Vagina (tissue), 2 donors: ENCODE results near the gene DAPK3. TPM values are rescaled to one million over a fixed set of nuclear protein-coding genes. Genes with fewer than 3 reads are reported as not detected.
A peak's percentile ranks its signal among the peaks of the same experiment; 100 is the strongest.
"Not testable (repeated sequence)": the region's sequence is repeated elsewhere in the genome, so short reads cannot be mapped to it uniquely, and the experiment has no call there.

Source experiments
- DNase-seq, 2 donors: peaks; one replicate each; pipeline ENCODE4 v3.0.0-alpha.2; 2017; ENCODE audit errors: extremely low spot score in 2 of 2
- H3K27ac ChIP-seq: fragments of 200-600 bp; sonication (generic); one replicate; pipeline ENCODE4 v1.5.1; 2019
- H3K27me3 ChIP-seq: fragments of 200-600 bp; sonication (generic); one replicate; pipeline ENCODE4 v1.5.1; 2019
- H3K36me3 ChIP-seq, 2 donors: fragments of 200-600 bp; sonication (generic); one replicate each; pipeline ENCODE4 v1.5.1; 2017 to 2019
- H3K4me1 ChIP-seq: fragments of 200-600 bp; sonication (generic); one replicate; pipeline ENCODE4 v1.5.1; 2019
- H3K4me3 ChIP-seq, 2 donors: fragments of 200-600 bp; sonication (generic); 1 replicate in 1 of 2; 2 replicates in 1 of 2; pipeline ENCODE4 v1.5.1; 2016 to 2019
- H3K9me3 ChIP-seq: fragments of 200-600 bp; sonication (generic); one replicate; pipeline ENCODE4 v1.5.1; 2019
- CTCF ChIP-seq, 3 experiments: fragments of 450-650 bp in 2 of 3; fragments of 200-600 bp in 1 of 3; sonication (generic) in 1 of 3; IDR thresholded peaks; one replicate each; pipeline ENCODE4 v1.5.1; 2017 to 2019; ENCODE audit warnings: antibody characterized with exemption in 3 of 3, mild to moderate bottlenecking in 2 of 3, moderate library complexity in 2 of 3
- POLR2A ChIP-seq, 2 donors: fragments of 450-650 bp; IDR thresholded peaks; one replicate each; pipeline ENCODE4 v1.6.1; 2017; ENCODE audit warnings: antibody characterized with exemption in 2 of 2, mild to moderate bottlenecking in 2 of 2, moderate library complexity in 2 of 2
- POLR2AphosphoS5 ChIP-seq, 2 donors: sonication (generic); formaldehyde crosslinking; IDR thresholded peaks; one replicate each; pipeline ENCODE4 v1.9.0; 2017; ENCODE audit warnings: antibody characterized with exemption in 2 of 2, mild to moderate bottlenecking in 2 of 2, low read depth in 1 of 2; ENCODE audit not compliant: insufficient read depth in 1 of 2
- intact Hi-C: fragments of 100-400 bp; cut with DNase I; formaldehyde crosslinking; loops from one replicate; pipeline ENCODE4 v1.15.1; 2023
- total RNA-seq: library from RNA; depleted of rRNA; stranded (reverse); fragments of >200 nt; gene quantifications from one replicate; pipeline ENCODE4 v1.2.3, GENCODE V29; 2016

DAPK3 gene
- total RNA-seq, 1 donor from 2014 or later, result 62.4 TPM

DNA sequence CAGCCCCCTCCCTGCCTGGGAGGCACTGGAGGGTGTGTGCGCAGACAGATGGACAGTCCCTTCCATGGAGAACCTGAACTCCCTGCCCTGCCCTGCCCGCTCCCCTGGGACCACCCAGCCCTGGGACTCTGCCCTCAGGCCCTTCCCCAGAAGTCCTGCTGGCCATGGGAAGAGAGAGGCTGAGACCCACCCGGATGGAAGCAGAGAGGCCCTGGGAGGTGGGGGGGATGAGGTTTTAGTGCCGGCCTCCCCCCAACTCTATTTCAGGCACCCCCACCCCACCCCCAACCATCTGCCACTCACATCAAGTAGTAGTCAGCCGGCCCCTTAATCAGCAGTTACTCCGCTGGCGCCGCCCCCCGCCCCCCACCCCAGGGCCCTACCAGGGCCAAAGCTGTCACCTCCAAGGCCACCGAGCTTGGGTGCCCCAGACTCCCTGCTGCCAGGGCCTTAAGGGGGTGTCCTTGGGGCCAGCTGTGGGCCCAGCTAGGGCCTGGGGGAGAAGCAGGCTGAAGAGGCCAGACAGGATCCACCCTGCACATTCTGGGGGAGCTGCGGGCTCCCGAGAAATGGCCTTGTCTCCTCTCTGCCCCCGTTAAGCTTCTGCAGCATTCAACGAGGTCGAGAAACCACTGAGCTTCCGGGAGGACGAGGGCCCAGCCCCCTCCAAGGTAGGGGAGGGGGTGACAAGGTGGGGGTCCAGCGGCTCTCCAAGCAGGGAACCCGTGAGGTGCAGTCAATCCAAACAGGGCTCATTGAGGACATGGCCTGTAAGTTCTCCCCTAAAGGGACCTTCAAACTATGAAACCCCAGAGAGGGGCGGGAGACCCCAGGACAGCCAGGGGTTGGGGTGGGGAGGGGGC, 20.7 kb downstream of the DAPK3 start:
- intact Hi-C loops, result no loop called here
- Histone ChIP-seq H3K4me1 (peaks cover 14% of the 10 kb centered on the region), H3K27ac (no peak overlapping the region), H3K27me3 (no peaks in the 10 kb centered on the region), H3K9me3 (no peaks in the 10 kb centered on the region), H3K4me3 (peak overlapping the region in 1 of 2 donors; percentile 28), H3K36me3 (no peaks in the 10 kb centered on the region)
- DNase-seq, result no peak
- TF ChIP-seq POLR2AphosphoS5 (IDR thresholded peaks at IDR 0.05; ENCODE audit: insufficient read depth in 1 of 2, low read depth in 1 of 2) (no peak), POLR2A (IDR thresholded peaks at IDR 0.05) (no peak), CTCF (IDR thresholded peaks at IDR 0.05) (no peak)

DNA sequence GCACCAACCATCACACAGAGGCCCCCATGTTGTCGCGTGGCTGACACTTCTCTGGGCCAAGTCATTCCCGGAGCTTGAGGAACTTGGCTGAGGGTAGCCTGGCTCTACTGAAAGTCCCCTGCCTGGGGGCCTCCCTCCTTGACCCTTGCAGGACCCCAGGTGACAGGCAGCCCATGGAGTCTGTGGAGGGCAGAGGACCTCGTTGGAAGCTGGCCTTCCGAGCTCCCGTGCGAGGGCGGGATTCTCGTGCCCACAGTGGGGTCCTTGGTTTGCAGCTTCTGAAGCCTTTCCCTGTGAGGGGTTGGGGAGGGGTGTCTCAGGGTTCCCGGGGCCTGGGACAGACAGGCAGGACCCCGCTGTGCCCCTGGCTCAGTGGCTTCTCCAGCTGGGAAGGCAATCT, 21.6 kb downstream of the DAPK3 start:
- intact Hi-C loops, result no loop called here
- Histone ChIP-seq H3K4me3 (no peak overlapping the region), H3K9me3 (no peaks in the 10 kb centered on the region), H3K4me1 (peaks cover 14% of the 10 kb centered on the region), H3K27me3 (no peaks in the 10 kb centered on the region), H3K36me3 (no peaks in the 10 kb centered on the region), H3K27ac (no peak overlapping the region)
- no peak for DNase-seq
- TF ChIP-seq CTCF (IDR thresholded peaks at IDR 0.05), result no peak
- TF ChIP-seq POLR2A (IDR thresholded peaks at IDR 0.05), result no peak
- no peak for TF ChIP-seq POLR2AphosphoS5 (IDR thresholded peaks at IDR 0.05; ENCODE audit: insufficient read depth in 1 of 2, low read depth in 1 of 2)

- DNase-seq, intact Hi-C loops: not testable (repeated sequence)
- peaks cover 14% of the 10 kb centered on the region for H3K4me1 ChIP-seq
Observed at GRCh38 chr19:3947316-3947933, 23.5 kb downstream of the DAPK3 start.

GRCh38 chr19:3945838-3946237, 25.1 kb downstream of the DAPK3 start:
- TF ChIP-seq POLR2A (IDR thresholded peaks at IDR 0.05) (no peak), POLR2AphosphoS5 (IDR thresholded peaks at IDR 0.05; ENCODE audit: insufficient read depth in 1 of 2, low read depth in 1 of 2) (no peak), CTCF (IDR thresholded peaks at IDR 0.05) (no peak)
- DNase-seq, result no peak
- no peak overlapping the region for H3K4me3 ChIP-seq
- no peaks in the 10 kb centered on the region for H3K9me3 ChIP-seq
- peaks cover 4% of the 10 kb centered on the region for H3K4me1 ChIP-seq
- H3K27me3 ChIP-seq, result no peaks in the 10 kb centered on the region
- H3K36me3 ChIP-seq, result no peaks in the 10 kb centered on the region
- intact Hi-C loops, result no loop called here
- H3K27ac ChIP-seq, result no peak overlapping the region

More at GRCh38 chr19:3947316-3947933, 23.5 kb downstream of the DAPK3 start:
- H3K4me3 ChIP-seq, H3K36me3 ChIP-seq, H3K9me3 ChIP-seq, H3K27me3 ChIP-seq, H3K27ac ChIP-seq: not testable (repeated sequence)

- H3K9me3 ChIP-seq, result no peaks in the 10 kb centered on the region
- intact Hi-C loops, result no loop called here
- no peaks in the 10 kb centered on the region for H3K4me1 ChIP-seq
- H3K27me3 ChIP-seq, result no peaks in the 10 kb centered on the region
- DNase-seq, result no peak
- H3K36me3 ChIP-seq, result no peaks in the 10 kb centered on the region
- TF ChIP-seq CTCF (IDR thresholded peaks at IDR 0.05), result no peak
- TF ChIP-seq POLR2AphosphoS5 (IDR thresholded peaks at IDR 0.05; ENCODE audit: insufficient read depth in 1 of 2, low read depth in 1 of 2), result no peak
- H3K4me3 ChIP-seq, result no peak overlapping the region
- no peak overlapping the region for H3K27ac ChIP-seq
Observed at GRCh38 chr19:3944018-3944721, 26.7 kb downstream of the DAPK3 start.
